HG03175 (cell line): Measurements from ENCODE around the gene AMER3.

Experiments
- ATAC-seq: cut with Tn5 transposase; IDR thresholded peaks from one replicate; pipeline ENCODE4 v1.9.1; 2021; ENCODE audit warnings: mild to moderate bottlenecking, moderate library complexity; ENCODE audit not compliant: unreplicated experiment

AMER3 gene

DNA sequence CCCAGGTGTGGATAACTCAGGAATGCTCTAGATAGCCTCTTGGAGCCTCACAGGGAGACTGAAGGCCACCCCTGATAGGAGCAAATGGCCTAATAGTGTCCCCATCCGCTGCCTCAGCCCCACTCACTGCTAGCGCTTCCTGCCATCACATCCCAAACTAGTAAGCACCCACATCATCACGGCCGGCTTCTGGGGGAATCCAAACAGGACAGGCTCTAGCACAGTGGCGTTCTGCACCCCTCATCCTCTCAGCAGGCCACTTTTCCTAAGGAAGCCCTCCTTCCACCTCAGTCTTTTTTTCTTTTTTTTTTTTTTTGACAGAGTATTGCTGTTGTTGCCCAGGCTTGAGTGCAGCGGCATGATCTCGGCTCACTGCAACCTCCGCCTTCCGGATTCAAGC, 6.3 kb upstream of the AMER3 start:
- no peak for ATAC-seq

DNA sequence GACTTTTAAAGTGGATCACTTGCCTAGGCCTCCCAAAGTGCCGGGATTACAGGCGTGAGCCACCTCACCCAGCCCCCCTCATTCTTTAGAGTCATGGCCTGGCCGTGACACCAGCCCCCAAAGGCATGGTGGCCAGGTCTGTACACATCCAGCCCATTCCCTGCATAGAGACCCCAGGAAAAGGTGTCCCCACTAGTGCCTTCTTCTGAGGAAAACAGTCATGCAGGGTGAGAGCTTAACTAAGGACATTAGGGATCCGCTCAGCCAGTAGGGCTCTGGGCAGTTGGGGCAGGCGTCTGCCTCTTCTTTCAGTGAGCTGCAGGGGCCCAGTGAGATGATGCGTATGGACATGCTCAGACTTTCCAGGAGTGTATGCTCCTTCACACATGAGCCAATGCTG, 5.7 kb upstream of the AMER3 start:
- no peak for ATAC-seq

DNA sequence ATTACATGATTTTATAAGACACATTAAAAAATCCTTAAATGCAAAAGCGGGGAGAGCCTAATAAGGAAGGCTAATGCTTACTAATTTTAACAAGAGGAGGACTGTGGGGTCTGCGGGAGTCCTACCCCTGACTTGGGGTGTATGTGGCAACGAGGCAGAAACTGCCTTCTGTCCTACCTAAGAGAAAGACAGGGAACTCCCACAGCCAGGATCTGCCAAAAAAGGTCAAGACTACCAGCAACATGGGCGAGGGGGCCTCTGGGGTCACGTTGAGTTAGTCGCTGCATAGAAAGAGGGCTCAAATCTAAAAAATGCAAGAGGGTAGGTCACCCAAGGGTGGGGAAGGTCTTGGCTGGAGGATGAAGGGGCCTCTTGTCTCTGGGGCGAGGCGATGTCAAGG, 529 bp upstream of the AMER3 start:
- ATAC-seq = no peak

DNA sequence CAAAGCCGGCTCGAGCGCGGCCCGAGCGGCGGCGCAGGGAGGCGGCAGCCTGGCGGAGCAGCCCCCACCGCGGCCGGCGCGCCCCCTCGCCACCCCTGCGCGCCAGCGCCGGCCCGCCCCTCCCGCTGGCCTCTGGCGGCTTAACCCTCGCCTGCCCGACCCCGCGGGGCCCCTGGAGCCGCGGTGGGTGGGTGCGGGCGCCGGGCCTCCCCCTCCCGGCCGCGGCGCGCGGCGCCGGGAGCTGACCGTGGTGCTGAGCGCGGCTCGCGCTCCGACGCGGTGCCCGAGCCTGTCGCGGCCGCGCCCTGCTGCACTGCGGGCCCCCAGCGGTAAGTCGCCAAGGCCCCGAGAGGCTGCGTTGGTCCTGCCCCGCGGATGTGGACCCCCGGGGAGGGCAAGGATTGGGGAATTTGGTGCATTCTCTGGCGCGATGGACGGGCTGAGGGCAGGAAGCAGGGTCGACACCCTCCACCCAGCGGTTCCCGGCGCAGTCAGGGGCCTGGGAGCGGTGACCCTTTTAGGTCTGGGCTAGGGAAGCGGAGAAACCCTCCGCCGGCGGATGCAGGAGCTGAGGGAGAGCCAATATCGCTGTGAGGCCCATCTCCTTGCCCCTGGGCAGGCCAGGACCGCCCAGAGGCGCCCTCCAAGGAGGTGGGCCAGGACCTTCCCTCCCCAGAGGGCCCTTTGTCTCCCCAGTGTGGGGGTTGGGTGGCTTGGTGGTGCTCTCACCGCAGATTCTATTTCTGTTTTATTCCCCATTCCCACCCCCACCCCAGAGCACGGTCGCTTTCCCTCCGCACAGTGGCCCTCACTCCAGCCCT, 923 bp downstream of the AMER3 start:
- ATAC-seq = no peak

DNA sequence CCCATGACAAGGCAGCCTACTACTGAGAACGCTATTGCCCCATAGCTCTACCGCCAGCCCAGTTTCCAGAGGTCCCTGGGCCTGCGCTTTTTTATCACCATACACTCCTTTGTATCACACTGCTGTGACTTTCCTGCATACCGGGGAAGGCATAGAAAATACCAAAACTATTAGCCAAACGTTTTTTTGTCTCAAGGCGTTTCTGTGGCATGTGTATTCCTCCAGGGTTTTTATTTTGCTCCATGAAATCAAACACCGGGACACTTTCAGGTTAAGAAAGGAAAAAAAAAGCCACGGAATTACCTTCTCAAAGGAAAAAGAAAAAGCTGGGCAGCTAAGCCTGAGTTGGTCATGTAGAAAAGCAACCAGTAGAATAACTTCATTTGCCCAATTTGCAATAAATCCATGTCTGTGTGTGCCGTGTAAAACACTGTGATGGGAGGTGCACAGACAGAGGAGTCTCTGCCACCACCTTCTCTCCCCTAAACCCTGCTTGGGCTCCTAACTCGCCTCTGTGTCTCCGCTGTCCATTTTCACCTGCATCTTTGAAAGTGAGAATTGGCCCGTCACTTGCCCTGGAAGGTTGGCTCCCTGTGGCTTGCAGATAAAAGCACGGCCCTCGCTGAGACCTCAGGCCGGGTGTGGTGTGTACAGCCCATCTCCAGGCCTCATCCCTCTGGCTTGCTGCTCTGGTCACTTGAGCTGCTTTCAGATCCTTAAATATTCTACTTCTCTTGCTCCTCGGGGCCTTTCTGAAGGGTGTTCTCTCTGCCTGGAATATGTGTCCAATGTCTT, 1.7 kb downstream of the AMER3 start:
- no peak for ATAC-seq

DNA sequence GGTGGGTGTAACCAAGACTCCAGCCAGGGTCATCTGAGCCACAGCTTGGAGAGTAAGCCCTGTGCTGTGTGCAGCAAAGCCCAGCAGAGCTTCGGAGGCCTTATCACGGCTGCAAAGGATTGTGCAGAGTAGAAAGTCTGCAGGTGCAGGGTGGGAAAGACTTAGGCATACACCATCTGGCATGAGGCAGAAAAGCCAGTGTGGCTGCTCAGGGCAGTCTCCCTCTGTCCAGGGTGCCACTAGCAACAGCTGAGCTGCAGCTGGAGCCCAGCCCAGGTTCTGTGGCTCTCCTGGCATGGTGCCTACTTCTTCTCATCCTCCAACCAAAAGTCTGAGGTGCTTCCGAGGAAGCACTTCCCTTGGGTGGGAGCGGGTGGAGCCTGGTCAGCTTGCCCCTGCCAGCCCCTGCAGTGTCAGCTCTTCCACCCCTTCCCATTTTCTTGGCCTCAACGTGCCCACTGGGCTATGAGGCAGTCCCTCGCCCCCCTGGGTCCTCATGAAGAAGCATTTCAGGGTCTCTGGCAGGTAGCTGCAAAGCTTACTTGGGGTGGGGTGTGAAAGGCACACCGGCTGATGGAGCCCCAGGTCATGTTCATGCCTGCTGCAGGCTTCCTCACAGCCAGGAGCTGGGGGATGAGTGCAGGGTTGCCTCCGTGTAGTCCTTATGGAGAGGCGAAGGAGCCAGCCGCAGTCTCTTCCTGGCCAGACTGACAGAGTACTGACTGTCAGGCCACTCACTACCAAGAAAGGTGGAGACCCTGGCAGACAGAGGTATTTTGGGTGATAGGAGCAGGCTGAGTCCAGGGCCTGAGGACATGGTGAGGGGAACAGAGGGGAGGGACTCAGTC, 4.8 kb downstream of the AMER3 start:
- ATAC-seq = no peak

DNA sequence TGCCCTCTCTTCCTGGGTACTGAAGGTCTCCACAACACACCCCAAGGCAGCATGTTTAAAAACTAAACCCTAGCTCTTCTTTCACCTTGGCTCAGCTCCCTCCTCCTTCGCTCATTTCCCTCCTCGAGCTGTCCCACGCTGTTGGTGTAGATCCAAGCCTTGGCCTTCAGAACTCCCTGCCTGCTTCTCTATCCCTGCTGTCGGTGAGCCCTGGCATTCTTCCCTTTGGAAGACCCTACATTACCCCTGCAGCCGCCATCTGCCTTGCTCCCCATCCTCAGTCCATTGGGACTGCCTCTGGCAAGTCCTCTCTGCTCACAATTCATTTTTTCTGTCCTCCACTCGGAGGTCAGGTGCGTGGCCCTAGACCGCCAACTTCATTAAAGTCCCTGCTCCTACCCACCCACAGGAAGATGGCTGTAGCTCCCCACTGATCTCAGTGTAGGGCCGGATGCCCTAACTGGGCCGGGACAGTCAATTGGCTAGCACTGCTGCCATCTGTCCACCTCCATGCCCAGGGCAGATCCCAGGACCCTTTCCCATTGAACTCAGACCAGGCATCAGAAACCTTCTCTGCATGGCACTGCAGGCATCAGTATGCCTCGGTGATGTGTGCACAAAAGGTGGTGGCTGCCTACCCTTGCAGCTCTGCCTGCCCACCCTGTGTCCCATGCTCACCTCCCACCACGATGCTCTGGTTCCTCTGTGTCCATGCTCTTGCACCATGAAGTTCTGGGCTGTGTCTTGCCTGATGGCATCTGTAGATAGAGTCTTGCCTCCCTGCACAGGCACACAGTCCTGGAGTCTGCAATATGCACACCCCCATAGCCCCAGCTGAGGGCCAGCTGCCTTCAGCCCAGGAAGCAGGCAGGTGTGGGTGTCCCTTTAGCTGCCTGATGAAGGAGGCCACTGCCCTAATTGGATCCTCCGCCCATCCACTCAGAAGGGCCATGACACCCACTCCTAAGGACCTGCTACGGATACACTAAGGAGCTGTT, 5.7 kb downstream of the AMER3 start:
- ATAC-seq = no peak

DNA sequence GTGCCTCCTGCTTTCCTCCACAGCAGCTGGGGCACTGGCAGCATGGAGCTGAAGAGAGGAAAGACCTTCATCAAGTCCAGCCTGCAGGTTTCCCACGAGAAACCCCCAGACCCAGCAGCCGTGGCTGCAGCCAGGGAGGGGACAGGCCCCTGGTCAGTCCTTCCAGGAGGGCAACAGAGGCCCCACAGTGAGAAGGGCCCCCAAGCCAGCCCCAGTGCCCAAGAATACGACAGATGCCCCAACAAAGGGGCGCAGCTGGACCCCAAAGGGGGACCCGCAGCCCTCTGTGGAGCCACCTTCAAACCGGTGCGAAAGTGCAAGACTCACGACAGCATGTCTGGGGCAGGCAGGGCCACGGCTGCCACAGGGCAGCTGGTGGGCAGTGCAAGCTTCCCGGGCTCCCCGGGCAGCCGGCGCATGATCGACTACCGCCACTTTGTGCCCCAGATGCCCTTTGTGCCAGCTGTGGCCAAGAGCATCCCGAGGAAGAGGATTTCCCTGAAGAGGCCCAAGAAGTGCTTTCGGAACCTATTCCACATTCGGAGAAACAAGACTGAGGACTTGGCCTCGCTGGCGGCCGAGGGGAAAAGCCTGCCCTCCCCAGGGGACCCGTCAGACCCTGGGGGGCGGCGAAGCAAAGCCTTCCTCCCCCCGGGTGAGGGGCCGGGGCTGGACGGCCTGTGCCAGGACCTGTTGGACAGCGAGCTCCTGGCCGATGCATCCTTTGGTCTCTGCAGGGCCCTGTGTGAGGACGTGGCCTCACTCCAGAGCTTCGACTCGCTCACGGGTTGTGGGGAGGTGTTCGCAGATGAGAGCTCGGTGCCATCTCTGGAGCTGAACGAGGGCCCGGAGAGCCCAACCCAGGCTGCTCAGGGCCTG, 6.9 kb downstream of the AMER3 start:
- no peak for ATAC-seq

DNA sequence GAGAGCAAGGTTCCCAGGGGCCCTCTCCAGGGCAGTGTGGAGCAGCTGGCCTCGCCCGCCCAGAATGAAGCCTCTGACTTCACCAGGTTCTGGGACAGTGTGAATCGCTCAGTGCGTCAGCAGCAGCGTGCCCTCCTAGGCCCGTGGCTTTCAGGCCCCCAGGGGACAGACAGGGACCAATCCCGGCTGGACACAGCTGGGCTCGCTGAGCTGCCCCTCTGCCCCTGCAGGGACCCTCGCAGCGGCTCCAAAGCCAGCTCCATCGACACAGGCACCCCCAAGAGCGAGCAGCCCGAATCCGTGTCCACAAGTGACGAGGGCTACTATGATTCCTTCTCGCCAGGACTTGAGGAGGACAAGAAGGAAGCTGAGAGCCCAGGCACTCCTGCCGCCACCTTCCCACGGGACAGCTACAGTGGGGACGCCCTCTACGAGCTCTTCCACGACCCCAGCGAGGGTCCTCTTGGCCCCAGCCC, 7.6 kb downstream of the AMER3 start:
- ATAC-seq = no peak

DNA sequence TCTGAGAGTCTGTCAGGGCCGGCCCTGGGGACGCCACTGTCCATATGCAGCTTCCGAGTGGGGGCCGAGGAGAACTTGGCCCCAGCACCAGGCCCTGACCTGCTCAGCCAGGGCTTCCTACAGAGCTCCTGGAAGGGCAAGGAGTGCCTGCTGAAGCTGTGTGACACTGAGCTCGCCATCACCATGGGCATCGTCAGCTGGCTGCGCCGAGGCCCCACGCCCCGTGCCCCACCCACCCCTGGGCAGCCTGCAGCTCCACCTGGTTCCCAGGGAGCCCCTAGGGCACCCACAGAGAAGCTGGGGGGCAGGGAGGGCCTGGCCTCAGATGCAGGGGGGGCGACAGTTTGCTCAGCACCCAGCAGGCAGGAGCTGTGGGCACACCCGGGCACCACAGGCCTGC, 8.1 kb downstream of the AMER3 start:
- ATAC-seq = no peak

DNA sequence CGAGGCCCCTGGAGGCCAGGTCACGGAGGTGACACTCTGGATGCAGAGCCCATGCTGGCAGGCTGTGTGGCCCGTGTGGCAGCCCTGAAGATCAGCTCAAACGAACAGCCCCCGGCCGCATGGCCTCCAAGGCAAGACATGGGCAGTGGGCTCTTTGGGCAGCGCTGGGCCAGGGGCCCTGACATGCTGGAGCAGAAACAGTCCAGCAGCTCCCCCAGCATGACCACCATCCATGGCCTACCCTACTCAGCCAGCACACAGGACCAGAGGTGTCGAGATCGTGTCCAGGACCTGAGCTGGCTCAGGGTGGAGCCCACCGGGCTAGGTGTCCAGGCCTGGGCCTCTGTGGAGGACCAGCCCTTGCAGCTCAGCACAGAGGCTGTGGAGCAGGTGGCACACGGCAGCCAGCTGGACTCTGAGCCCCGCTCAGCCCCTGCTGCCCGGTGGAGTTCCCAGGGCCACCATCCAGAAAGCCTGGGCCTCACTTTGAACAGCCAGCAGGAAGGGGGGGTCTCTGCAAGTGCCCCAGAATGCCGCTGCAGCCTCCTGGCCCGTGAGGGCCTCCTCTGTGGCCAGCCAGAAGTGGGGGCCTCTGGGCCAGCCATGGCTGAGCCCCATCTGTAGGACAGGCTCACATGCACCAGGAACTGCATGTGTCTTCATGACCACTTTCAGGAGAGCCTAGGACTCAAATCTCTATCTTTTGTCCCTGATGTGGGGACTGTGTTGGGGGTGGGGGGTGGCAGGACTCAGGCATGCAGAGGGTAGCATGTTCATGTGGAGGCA, 8.9 kb downstream of the AMER3 start:
- ATAC-seq = no peak

DNA sequence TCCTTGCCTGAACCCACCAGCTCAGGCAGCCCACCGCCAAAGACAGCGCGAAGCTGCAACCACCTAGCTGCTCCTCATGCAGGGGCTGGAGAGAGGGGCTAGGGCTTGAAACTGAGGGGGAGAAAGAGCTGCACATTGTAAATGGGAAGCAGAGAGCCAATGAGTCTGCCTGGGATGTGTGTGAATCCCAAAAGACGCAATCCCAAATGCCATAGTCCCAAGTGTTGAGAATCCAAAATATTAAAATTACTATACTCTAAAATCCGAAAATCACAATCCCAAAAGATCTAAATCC, 9.4 kb downstream of the AMER3 start:
- ATAC-seq = no peak

DNA sequence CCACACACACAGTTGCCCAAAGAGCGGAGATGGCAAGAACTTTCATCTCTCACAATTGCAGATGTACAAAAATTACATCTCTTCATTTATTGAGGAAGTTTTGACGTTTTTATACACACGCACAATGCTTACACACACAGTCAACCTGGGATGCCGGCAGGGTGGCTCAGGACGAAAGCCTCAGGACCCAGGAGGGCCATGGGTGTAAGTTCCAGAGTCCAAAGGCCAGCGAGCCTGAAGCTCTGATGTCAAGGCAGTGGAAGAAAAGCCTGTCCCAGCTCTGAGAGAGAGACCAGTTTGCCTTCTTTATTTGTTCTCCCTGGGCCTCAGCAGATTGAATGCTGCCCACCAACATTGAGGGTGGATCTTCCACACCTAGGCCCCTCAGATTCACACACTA, 10.1 kb downstream of the AMER3 start:
- ATAC-seq = no peak

DNA sequence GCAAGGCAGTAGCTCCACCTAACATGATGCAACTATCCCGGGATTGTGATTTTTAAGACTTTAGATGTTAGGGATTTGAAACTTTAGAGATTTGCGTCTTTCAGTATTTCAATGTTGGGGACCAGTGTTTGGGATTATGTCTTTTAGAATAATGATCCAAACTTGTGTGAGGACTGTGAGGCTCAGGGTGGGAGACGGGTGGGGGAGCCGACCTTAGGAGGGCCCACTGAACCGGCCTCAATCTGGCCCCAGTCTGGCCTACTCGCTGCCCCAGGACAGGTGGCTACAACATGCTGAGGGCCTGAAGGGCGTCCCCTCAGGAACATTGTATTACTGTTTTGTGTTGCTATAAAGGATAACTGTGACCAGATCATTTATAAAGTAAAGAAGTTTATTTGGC, 10.7 kb downstream of the AMER3 start:
- ATAC-seq = no peak

DNA sequence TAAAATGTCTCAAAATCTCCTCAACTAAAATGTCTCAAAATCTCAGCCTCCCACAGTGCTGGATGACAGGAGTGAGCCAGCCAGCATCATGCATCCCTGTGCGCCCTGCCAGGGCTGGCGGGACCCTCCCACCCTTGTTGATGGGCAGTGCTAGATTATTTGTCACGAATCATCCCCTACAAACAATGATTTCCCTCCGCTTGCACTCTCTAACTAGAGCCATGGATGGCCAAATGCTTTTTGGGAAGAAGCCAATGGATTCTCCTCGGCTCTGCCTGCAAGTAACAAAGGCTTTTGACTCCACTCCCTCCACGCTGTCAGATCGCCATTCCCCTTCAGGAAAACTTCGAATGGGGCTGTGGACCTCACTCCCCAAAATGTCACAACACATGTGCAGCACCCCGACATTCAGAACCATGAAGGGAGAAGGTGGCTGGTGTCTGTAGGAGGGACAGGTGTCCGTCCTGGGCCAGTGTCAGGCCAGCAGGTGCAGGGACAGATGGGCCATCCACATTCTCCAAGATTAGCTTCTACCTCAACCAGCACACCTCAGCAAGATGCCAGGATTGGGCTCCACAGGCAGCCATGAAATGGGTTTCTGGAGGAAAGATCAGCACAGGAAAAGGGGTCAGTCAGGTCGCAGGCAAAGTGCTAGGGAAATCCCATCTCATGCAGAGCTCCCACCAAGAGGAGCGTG, 11.5 kb downstream of the AMER3 start:
- ATAC-seq = no peak

DNA sequence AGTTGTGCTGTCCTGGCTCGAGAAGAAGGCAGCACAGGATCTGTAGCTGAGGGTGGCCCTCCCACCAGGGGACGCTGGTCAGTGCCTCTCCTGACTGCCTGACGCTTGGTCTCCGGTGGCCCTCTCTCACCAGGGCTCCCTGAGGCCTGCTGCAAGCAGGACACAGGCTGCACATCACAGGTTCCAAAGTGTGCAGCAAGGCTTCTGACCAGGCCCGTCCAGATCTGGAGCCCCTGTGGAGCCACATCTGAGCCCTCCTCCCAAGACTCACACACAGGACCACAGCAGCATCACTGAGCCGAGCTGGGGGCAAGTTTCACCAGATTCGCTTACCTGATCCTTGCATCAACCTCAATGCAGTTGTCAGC, 12.1 kb downstream of the AMER3 start:
- no peak for ATAC-seq

DNA sequence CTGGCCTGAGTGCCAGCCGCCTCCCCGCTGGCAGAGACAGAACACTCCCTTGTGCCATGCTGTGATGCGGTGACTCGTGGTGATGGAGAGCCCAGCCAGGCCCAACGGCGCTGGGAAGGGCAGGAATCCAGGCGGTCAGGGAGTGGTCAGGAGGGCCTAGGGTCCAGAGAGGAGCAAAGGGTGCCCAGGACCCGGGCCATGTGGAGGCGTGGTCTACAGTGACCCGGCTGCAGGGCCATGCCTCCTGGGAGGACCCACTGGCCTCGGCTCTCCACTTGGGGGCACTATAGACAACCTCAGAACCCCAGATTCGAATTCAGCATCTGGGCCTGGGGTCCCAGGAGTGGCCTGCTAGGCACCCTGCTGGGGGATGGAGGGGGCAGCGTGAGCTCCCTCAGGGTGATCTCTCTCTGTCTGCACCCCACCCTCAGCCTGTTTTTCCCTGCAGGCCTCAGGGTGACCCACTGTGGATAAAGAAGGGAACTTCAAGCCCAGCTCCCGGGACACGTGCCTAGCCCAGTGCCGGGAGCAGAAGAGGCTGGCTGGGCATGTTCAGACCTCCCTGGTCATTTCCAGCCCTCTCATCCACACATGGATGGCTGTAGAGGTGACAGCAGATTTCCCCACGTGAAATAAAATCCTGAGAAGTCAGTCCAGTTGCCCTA, 13.0 kb downstream of the AMER3 start:
- no peak for ATAC-seq
